Amygdala (tissue), 56 donors: ENCODE data around the gene DPYD.
"Not testable (repeated sequence)": the region's sequence is repeated elsewhere in the genome, so short reads cannot be mapped to it uniquely, and the experiment has no call there.

ENCODE experiments used
- DNase-seq, 56 donors: peaks; one replicate each; lab custom pipeline; 2025; lab: John Stamatoyannopoulos, UW

The DPYD gene

GRCh38 chr1:97254731-97255463, 665.9 kb downstream of the DPYD start:
- DNase-seq, result no peak

GRCh38 chr1:97252925-97253324, 667.9 kb downstream of the DPYD start:
- no peak for DNase-seq

- no peak for DNase-seq
These were observed 668.8 kb downstream of the DPYD start for GRCh38 chr1:97252076-97252475.

GRCh38 chr1:97247196-97247595, 673.6 kb downstream of the DPYD start:
- no peak for DNase-seq

GRCh38 chr1:97245682-97246081, 675.2 kb downstream of the DPYD start:
- no peak for DNase-seq

- no peak for DNase-seq
These were observed 675.8 kb downstream of the DPYD start for GRCh38 chr1:97245026-97245425.

GRCh38 chr1:97243973-97244560, 676.8 kb downstream of the DPYD start:
- DNase-seq, result no peak

- no peak for DNase-seq
These were observed 682.0 kb downstream of the DPYD start for GRCh38 chr1:97238816-97239215.

- DNase-seq, result not testable (repeated sequence)
These were observed 689.5 kb downstream of the DPYD start for GRCh38 chr1:97231354-97231753.

- DNase-seq, result no peak
These were observed 708.2 kb downstream of the DPYD start for GRCh38 chr1:97212671-97213070.

GRCh38 chr1:97210307-97210706, 710.5 kb downstream of the DPYD start:
- no peak for DNase-seq

GRCh38 chr1:97209381-97209957, 711.4 kb downstream of the DPYD start:
- no peak for DNase-seq

- DNase-seq, result peak in 1 of 56 donors; percentile 13
These were observed 713.0 kb downstream of the DPYD start for GRCh38 chr1:97207868-97208267.

GRCh38 chr1:97204468-97204867, 716.4 kb downstream of the DPYD start:
- no peak for DNase-seq

GRCh38 chr1:97202481-97203380, 718.1 kb downstream of the DPYD start:
- DNase-seq, result peak in 16 of 56 donors; percentile 1 to 28 (median 8)

- DNase-seq, result no peak
These were observed 719.2 kb downstream of the DPYD start for GRCh38 chr1:97201641-97202040.

- DNase-seq, result peak in 4 of 56 donors; percentile 1 to 8 (median 4)
These were observed 720.2 kb downstream of the DPYD start for GRCh38 chr1:97200595-97200994.

- DNase-seq, result no peak
These were observed 723.9 kb downstream of the DPYD start for GRCh38 chr1:97196825-97197516.

GRCh38 chr1:97192872-97193572, 727.8 kb downstream of the DPYD start:
- DNase-seq, result no peak

GRCh38 chr1:97190326-97190725, 730.5 kb downstream of the DPYD start:
- DNase-seq, result no peak
